HG03565 (cell line): ENCODE data around the gene MOB3B.

ENCODE experiments used
- ATAC-seq: cut with Tn5 transposase; IDR thresholded peaks from one replicate; pipeline ENCODE4 v1.9.1; 2021; ENCODE audit warnings: mild to moderate bottlenecking, moderate library complexity; ENCODE audit not compliant: unreplicated experiment

The MOB3B gene

DNA sequence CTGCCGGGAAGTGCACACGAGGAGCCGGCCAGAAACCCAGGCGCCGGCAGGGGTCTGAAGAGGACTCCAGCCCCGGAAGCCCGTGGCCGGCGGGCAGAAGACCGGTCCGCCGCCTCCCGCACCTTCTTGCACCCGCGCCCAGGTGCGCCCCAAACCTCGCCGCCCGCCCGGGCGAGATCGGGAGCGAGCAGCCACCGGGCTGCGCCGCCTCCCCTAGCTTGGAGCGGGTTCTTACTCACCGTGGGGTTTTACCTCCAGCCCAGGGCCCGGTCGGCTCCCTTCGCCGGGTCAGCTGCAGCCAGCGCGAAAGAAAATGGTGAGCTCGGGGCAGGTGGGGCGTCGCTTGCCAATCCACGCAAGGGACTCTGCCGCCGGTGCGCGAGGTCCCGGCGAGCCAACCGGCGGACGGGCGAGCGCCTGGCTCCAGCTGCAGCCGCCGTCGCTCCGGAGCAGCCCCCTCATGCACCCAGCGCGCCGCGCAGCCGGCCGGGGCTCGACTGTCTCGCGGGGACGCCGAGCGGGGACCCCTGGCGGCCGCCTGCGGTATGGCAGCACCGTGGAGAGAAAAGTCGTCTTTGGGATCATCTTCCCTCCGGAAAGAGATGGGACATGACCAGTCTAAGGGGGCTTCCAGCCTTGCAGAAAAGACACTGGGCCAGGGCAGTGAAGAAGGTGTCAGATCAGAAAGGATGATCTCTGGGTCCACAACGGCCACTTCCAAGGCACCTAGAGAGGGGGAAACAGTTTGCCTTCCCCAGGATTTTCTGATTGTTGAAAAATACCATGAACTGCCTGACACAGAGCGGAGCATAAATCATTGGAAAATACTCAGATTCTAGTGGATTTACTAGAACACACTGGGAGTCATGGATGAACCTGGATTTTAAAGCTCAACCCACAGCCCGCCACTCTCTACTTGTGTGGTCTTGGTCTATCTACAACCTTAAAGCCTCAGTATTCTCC, at the start of gene MOB3B:
TSS of gene MOB3B (minus strand) at position 499 of the 963 bp plus-strand sequence. CDS start 74,264 bp downstream, outside the sequence.
- ATAC-seq = peak; percentile 67

GRCh38 chr9:27573634-27574590, 44.3 kb upstream of the MOB3B start:
- peak; percentile 79 for ATAC-seq

DNA sequence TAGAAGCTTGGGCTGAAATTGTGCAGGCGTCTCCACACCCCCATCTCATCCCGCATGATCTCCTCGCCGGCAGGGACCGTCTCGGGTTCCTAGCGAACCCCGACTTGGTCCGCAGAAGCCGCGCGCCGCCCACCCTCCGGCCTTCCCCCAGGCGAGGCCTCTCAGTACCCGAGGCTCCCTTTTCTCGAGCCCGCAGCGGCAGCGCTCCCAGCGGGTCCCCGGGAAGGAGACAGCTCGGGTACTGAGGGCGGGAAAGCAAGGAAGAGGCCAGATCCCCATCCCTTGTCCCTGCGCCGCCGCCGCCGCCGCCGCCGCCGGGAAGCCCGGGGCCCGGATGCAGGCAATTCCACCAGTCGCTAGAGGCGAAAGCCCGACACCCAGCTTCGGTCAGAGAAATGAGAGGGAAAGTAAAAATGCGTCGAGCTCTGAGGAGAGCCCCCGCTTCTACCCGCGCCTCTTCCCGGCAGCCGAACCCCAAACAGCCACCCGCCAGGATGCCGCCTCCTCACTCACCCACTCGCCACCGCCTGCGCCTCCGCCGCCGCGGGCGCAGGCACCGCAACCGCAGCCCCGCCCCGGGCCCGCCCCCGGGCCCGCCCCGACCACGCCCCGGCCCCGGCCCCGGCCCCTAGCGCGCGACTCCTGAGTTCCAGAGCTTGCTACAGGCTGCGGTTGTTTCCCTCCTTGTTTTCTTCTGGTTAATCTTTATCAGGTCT, 43.5 kb upstream of the MOB3B start, which contains the start of gene C9orf72:
TSS of gene C9orf72 (minus strand) at position 564 of the 716 bp plus-strand sequence. CDS start 6,361 bp downstream, outside the sequence.
- ATAC-seq = peak; percentile 30

- peak; percentile 40 for ATAC-seq
Observed at GRCh38 chr9:27572566-27572917, 42.9 kb upstream of the MOB3B start.

GRCh38 chr9:27572061-27572460, 42.4 kb upstream of the MOB3B start:
- no peak for ATAC-seq

DNA sequence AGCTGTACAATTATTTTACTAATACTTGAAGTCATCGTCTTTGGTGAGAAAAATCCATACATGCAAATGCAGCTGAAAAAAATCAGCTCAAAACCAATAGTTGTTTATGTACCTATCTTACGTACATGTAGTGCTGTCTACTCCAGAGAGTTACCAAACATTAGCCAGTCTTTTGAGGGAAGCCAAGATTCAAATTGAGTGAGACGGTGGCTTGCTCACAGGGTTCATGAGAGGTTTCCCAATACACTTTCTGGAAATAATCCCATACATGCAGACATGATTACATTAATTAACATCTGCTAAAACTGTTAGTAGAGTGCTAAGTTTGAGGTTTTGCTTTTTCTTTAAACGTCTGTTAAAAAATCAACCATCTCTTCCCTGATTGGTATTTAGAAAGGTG, 41.4 kb upstream of the MOB3B start:
- no peak for ATAC-seq

- ATAC-seq = no peak
Observed at GRCh38 chr9:27569406-27569805, 39.8 kb upstream of the MOB3B start.

- no peak for ATAC-seq
Observed at GRCh38 chr9:27566118-27566517, 36.5 kb upstream of the MOB3B start.

DNA sequence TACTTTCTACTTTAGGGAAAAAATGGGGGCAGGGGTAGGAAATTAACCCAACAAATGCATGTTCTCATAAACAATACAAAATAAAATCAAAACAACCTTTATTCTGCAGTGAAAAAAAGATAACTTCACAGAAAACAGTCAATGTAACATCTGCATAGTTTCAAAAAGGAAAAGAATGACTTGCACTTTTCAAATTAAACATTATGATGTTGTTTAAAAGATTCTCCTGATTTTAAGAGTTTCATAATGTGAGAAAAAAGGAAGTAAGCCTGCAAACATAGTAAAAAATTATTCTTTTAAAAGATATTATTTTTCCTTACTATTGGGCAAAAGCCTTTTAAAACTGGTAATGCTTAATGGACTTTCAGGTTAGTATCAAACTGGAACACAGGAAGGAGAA, 36.1 kb upstream of the MOB3B start:
- ATAC-seq = no peak

DNA sequence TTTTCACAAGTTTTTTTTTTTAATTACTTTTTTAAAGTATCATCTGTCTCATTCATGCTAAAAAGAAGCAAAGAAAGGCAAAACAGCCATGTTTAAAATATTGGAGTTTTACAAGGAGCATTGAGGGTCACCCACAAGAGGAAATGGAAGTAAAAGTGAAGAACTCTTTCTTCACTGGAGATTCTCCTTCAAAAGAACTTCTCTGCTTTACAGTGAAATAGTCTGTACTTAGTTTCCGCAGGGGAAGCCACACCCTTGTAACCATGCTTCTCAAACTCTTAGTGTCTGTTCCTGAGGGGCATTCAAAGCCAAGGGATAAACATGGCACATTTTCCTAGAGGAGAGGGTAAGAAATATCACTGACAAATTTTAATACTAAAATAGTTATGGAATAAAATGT, 35.1 kb upstream of the MOB3B start:
- ATAC-seq = no peak

GRCh38 chr9:27563738-27564430, 34.3 kb upstream of the MOB3B start:
- no peak for ATAC-seq

GRCh38 chr9:27561685-27562084, 32.1 kb upstream of the MOB3B start:
- peak; percentile 50 for ATAC-seq

GRCh38 chr9:27560457-27560856, 30.8 kb upstream of the MOB3B start:
- ATAC-seq = no peak

- no peak for ATAC-seq
Observed at GRCh38 chr9:27558307-27558706, 28.7 kb upstream of the MOB3B start.

DNA sequence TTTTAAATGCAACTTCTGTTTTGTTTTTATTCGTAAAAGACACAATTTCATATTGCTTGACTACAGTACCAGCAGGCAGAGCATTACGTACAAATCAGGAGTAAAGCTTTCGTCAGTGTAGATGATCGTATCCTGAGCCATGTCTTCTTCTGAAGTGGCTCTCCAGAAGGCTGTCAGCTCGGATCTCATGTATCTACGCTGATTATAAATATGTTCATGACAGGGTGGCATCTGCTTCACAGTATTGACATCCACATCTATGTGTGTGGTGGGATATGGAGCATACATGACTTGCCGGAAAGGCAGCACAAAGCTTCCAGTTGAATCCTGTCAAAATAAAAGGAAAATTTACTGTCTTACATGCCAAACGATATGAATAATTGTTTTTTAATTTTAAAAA, 26.9 kb upstream of the MOB3B start:
- ATAC-seq = no peak

- ATAC-seq = no peak
Observed at GRCh38 chr9:27554712-27555111, 25.1 kb upstream of the MOB3B start.

GRCh38 chr9:27549196-27549755, 19.7 kb upstream of the MOB3B start:
- ATAC-seq = no peak

DNA sequence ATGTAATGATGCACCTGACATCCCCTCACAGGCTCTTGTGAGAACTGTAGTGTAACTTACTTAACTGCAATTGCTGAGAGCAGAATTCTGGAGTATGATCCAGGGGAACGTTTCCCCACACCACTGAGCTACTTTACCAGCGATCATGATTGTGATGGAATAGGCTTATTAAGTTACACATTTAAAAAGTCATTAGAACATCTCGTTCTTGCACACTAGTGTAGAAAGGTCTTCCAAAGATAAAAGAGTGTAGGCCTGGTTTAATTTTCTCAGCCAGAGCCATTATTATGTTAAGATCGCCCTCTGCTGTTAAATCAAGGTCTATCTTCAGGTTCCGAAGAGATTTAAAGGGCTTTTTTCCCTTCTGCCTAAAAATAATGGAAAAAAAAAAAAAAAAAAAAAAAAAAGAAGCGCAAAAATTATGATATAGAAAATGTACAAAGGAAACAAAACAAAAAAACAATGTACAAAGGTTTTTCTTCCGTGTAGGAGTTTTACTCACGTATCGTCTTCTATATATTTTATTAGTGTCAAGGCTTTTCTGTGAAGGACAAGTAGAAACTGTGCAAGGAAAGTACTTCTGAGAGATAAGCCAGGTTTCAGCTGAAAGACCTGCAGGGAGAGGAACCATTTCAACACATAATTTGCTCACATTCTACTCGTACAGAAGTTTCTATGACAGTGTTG, 18.6 kb upstream of the MOB3B start:
- no peak for ATAC-seq

DNA sequence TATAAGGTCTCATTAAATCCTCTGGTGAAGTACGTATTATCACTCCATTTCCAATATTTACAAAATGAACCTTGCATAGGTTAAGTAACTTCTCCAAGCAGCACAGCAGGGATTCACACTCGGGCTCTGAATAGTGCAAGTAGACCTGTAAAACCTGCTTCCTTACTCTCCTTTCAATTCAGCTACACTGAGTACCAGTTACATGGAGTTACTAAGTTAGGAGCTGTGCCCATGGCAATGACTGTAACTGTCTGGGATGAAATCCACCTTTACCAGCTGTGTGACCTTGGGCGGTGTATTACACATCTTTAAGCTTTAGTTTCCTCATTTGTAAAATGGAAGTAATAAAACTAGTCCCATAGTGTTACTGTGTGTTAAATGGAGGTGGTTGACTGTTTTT, 15.9 kb upstream of the MOB3B start:
- no peak for ATAC-seq
